HAP-1 (cell line): ENCODE results near the gene WDFY2.

Source experiments
- DNase-seq, 2 experiments: peaks; one replicate each; pipeline ENCODE4 v3.0.0-alpha.2; 2016 to 2020; ENCODE audit warnings: low spot score in 2 of 2
- H3K27me3 ChIP-seq: fragments of 250-450 bp; sonication (Bioruptor Pico); 2 replicates; pipeline ENCODE4 v1.5.1; 2020; ENCODE audit warnings: low read depth, mild to moderate bottlenecking, moderate library complexity
- H3K36me3 ChIP-seq: fragments of 250-450 bp; sonication (Bioruptor Pico); replicated peaks from 2 replicates; pipeline ENCODE4 v1.5.1; 2020; ENCODE audit warnings: mild to moderate bottlenecking
- H3K4me1 ChIP-seq: fragments of 250-450 bp; sonication (Bioruptor Pico); 2 replicates; pipeline ENCODE4 v1.5.1; 2020; ENCODE audit warnings: mild to moderate bottlenecking
- H3K4me3 ChIP-seq: fragments of 250-450 bp; sonication (Bioruptor Pico); 2 replicates; pipeline ENCODE4 v1.5.1; 2020; ENCODE audit warnings: mild to moderate bottlenecking, moderate library complexity
- H3K9me3 ChIP-seq: fragments of 250-450 bp; sonication (Bioruptor Pico); 2 replicates; pipeline ENCODE4 v1.5.1; 2020; ENCODE audit warnings: mild to moderate bottlenecking, moderate library complexity
- in situ Hi-C: fragments of 300-500 bp; cut with MboI; formaldehyde crosslinking; loops from 3 replicates; pipeline ENCODE4 v1.14.3; 2020; ENCODE audit warnings: low sequenced_read_pairs, inconsistent platforms, mixed read lengths

Gene WDFY2

DNA sequence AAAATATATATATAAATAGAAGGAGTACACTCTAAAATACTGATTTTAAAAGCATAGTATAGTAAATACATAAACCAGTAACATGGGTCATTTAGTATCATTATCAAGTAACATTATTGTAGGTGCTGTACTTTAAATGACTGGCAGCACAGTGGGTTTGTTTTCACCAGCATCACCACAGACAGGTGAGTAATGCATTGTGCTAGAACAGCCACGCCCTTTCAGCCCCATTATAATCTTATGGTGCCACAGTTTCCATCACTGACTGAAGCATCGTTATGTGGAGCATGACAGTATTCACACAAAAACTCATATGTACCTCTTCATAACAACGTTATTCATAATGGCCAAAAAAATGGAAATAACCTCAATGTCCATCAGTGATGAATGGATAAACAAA is 131.4 kb downstream of the WDFY2 start:
- in situ Hi-C loops, result no loop called here
- Histone ChIP-seq H3K4me1 (peaks cover 9% of the 10 kb centered on the region; the same call in 1 of the 2 replicates), H3K9me3 (0 out of 2 replicates have a peak, but pooled peaks cover 4% of the 10 kb centered on the region), H3K4me3 (no peak overlapping the region), H3K36me3 (no peaks in the 10 kb centered on the region), H3K27me3 (no peaks in the 10 kb centered on the region)
- no peak for DNase-seq

DNA sequence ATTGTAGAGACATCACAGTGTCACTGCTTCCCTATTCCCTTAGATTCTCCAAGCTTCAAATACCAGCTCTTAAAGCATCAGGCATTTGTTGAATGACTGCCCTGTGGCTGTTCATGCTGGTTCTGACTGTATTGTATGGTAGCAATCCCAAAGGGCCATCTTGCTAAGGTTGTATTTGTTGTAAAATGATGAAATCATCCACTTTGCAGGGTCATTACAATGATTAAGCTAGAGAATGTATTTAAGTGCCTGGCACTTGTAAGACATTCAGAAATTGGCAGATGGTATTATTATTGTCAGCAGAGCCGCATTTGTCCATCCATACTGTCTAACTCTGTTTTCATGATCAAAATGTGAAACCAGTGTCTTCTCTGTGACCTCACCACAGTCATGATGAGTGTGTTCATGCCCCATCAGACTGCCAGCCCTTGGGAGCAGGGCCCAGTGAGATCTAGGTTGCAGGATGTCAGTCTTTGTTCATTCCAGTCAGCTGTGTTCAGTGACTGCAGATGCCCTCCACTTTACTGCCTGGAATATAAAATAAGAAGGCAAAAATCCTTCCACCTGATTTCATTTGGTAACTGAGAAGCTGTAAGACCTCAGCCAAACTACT is 133.6 kb downstream of the WDFY2 start:
- in situ Hi-C loops, result no loop called here
- no peaks in the 10 kb centered on the region for H3K36me3 ChIP-seq
- DNase-seq, result no peak
- H3K4me1 ChIP-seq, result peaks cover 9% of the 10 kb centered on the region; the same call in 1 of the 2 replicates
- H3K4me3 ChIP-seq, result no peak overlapping the region
- H3K27me3 ChIP-seq, result no peaks in the 10 kb centered on the region
- H3K9me3 ChIP-seq, result no peaks in the 10 kb centered on the region

DNA sequence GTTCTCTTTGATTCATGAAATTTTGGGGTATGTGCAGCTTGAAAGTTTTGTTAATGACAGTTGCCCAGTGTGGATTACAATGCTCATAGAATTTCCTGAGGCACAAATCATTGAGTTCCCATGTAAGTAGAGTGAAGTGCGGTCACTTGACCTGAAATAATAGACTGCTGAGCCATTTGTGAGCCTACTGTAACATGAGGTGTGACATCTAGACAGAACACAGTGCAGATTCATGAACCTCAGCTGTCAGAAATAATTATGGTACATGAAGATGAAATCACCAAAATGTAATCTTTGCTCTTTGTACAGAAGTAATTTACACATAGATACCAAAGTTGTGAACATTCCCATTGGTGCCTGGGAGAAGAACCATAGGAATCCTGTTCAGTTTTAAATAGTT is 135.1 kb downstream of the WDFY2 start:
- Histone ChIP-seq H3K4me1 (peaks cover 9% of the 10 kb centered on the region; the same call in 1 of the 2 replicates), H3K36me3 (no peaks in the 10 kb centered on the region), H3K4me3 (no peak overlapping the region), H3K9me3 (no peaks in the 10 kb centered on the region), H3K27me3 (no peaks in the 10 kb centered on the region)
- in situ Hi-C loops, result no loop called here
- no peak for DNase-seq

DNA sequence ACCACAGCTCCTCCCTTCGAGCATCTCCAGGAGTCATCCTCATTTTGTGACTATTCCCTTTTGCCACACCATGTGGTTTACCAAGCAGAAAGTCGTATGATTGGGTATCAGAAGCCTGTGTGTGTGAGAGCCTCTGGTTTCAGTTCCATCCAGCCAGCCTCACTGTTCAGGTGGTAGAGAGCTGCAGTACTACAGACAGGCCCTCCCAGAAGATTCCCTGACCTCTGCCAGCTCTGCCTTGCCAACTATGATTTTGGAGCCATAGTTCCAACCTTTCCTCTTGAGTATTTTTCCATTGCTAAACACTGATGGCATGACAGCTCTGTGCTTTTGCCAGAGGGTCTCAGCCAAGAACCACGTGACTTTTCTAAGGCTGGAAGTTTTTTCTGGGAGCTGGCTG is 137.2 kb downstream of the WDFY2 start:
- in situ Hi-C loops, result no loop called here
- Histone ChIP-seq H3K27me3 (no peaks in the 10 kb centered on the region), H3K9me3 (no peaks in the 10 kb centered on the region; the same call in 1 of the 2 replicates), H3K4me3 (no peak overlapping the region), H3K36me3 (no peaks in the 10 kb centered on the region), H3K4me1 (peaks cover 9% of the 10 kb centered on the region; the same call in 1 of the 2 replicates)
- DNase-seq, result no peak

DNA sequence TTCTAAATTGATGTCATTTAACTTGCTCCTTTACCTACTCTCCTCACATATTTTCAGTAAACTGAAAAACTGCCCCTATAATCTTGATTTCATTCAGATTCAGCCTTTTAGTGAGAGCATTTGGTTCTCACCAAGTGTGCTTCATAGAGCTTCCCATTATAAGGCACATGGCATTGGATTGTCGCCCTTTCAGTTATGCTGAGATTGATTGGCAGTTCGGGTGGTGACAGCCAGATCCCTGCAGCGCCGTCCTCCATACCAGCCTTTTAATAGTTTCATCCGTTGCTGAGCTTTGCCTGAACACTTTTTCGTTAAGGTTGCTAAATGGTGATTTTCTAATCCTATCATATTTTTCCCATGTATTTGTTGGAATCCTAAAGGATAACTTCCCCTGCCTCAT is 139.3 kb downstream of the WDFY2 start:
- Histone ChIP-seq H3K4me1 (peaks cover 9% of the 10 kb centered on the region; the same call in 1 of the 2 replicates), H3K27me3 (no peaks in the 10 kb centered on the region)
- in situ Hi-C loops, result no loop called here

DNA sequence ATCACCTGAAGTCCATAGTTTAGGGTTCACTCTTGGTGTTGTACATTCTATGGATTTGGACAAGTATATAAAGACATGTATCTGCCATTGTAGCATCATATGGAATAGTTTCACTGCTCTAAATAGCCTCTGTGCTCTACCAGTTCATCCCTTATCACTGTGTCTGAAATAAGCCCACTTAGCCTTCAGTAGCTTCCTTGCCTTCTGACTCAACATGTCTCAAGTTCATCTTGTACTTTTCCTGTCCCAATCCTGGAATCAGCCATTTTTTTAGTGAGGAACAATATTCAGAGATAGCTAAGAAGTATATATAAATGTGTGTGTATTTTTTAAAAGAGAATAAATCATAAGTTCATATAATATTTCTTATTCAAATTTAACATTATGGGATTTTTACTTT is 140.5 kb downstream of the WDFY2 start:
- Histone ChIP-seq H3K4me1 (peaks cover 12% of the 10 kb centered on the region), H3K9me3 (no peaks in the 10 kb centered on the region; the same call in 1 of the 2 replicates), H3K36me3 (no peaks in the 10 kb centered on the region), H3K27me3 (no peaks in the 10 kb centered on the region), H3K4me3 (no peak overlapping the region)
- DNase-seq, result no peak
- in situ Hi-C loops, result no loop called here

More for the DNA sequence above, 139.3 kb downstream of the WDFY2 start:
- no peak for DNase-seq
- Histone ChIP-seq H3K36me3 (no peaks in the 10 kb centered on the region), H3K4me3 (no peak overlapping the region), H3K9me3 (no peaks in the 10 kb centered on the region; the same call in 1 of the 2 replicates)

DNA sequence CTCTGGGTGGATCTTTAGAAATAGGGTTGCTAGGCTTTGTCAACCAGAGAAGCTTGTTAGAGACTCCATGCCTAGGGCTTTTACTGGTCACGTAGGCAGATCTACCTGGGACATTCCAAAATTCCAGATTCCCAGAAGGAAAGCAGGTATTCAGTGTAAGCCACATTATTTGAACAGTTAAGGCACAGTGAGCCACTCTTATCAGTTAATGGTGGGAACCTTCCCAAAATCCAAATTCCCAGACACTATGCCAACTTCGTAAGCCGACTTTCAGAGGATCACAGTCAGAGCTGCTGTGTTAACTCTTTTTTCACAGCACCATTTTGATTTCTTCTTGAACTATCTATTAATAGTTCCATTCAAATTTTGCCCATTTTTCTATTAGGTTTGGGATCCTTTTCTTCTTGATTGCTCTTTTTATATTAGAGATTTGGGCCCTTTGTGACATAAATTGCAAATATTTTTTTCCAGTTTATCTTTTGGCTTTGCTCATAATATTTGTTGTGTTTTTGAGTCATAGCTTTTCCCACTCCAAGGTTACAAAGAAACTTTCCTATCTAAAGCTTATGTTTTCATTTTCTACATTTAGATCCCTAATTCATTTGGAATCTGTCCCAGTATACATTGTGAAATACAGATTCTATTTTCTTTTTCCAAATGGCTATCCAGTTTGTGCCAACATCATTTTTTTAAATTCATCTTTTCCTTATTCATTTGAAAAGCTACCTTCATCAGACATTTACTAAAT is 142.4 kb downstream of the WDFY2 start:
- DNase-seq, result no peak
- in situ Hi-C loops, result no loop called here

DNA sequence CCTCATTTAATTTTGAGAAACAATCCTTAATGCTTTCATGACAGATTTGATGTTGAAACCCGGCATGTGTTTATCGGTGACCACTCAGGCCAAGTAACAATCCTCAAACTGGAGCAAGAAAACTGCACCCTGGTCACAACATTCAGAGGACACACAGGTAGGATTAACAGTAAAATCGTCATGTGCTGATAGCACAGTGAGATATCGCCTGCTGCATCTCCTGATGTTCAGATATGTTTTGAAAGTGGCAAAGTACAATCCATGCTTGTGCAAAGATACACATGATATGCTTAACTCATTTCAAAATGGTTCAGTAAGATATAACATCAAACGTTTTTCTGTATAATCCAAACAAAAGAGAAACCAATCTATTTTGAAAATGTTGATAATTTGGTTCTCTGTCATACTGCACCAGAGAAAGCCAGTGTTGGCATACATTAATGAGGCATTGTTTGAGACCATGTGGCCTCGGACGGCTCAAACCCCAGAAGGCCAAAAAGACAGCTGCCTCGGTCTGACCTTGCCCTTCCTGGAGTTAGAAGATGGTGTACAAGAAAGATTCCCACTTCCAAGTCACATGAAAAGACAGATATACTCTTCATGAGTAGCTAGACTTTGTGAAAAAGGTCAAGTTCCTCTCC is 143.5 kb downstream of the WDFY2 start:
- Histone ChIP-seq H3K9me3 (no peaks in the 10 kb centered on the region; the same call in 1 of the 2 replicates), H3K4me3 (no peak overlapping the region), H3K27me3 (no peaks in the 10 kb centered on the region), H3K36me3 (no peaks in the 10 kb centered on the region), H3K4me1 (peaks cover 13% of the 10 kb centered on the region)
- DNase-seq, result no peak
- in situ Hi-C loops, result no loop called here

More for the DNA sequence above, 142.4 kb downstream of the WDFY2 start:
- Histone ChIP-seq H3K4me1 (peaks cover 13% of the 10 kb centered on the region), H3K27me3 (no peaks in the 10 kb centered on the region), H3K36me3 (no peaks in the 10 kb centered on the region), H3K4me3 (no peak overlapping the region), H3K9me3 (no peaks in the 10 kb centered on the region; the same call in 1 of the 2 replicates)

DNA sequence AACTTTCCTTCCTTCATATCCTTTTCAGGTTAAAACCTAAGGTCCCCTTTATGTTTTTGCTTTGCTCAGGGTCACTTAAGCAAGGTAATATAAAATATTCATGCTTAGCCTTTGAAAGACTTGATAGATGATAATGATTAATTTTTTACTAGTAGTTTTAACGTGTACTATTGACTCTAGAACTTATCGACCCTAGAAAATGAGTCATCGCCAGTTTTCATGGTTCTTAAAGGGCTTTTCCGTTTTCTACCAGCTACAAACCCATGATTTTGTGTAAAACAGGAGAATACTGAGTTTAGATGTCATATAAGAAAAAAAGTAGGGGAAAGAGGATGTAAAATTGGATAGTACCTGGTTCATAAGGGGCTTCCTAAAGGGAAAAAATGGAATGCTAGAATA is 144.0 kb downstream of the WDFY2 start:
- Histone ChIP-seq H3K27me3 (no peaks in the 10 kb centered on the region), H3K9me3 (no peaks in the 10 kb centered on the region; the same call in 1 of the 2 replicates), H3K4me3 (no peak overlapping the region), H3K4me1 (peaks cover 13% of the 10 kb centered on the region), H3K36me3 (no peaks in the 10 kb centered on the region)
- DNase-seq, result no peak
- in situ Hi-C loops, result no loop called here

DNA sequence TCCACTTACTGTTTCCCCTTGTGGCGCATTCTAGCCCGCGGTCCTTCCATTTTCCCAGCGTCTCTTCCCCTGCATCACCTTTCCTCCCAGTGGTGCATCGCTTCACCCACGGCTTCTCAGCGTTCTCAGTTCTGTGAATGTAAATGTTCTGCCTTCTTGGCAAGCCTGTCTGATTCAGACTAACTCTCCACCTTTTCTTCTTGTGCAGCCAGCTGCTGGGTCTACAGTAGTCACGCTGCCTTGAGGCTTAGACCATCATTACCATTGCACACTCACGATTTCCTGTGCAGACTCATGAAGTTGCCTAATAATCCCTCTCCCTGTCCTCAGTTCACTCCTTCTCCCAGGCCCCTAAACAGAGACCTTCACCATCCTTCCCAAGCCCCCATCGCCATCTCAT is 144.7 kb downstream of the WDFY2 start:
- H3K9me3 ChIP-seq, result no peaks in the 10 kb centered on the region; the same call in 1 of the 2 replicates
- DNase-seq, result no peak
- H3K4me1 ChIP-seq, result peaks cover 13% of the 10 kb centered on the region
- no peaks in the 10 kb centered on the region for H3K27me3 ChIP-seq
- no peak overlapping the region for H3K4me3 ChIP-seq
- no peaks in the 10 kb centered on the region for H3K36me3 ChIP-seq
- in situ Hi-C loops, result no loop called here

DNA sequence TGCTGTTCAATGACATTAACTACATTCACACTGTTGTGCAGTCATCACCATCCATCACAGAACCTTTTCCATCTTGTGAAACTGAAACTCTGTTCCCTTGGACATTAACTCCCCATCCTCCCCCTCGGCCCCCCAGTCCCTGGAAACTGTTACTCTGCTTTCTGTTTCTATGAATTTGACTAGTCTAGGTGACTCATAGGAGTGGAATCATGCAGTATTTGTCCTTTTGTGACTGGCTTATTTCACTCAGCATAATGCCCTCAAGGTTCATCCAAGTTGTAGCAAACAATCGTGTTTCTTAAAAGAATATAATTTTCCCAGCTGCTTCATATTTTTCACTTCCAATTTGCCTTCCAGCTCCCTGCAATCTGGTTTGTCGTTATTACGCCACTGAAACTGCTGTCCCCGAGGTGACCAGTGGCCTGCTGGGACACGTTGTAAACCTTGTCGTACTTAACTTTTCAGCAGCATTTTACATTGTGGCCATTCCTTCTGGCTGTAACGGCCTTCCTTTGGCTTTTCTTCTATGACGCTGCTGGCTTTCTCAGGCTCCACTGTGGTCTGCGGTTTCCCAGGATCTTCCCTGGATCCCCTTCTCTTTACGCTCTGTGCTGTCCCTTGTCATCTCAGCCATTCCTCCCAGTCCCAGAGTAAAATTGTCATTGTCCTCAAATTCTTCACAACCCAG is 145.7 kb downstream of the WDFY2 start:
- Histone ChIP-seq H3K4me3 (no peak overlapping the region), H3K4me1 (peaks cover 13% of the 10 kb centered on the region), H3K36me3 (no peaks in the 10 kb centered on the region), H3K9me3 (no peaks in the 10 kb centered on the region; the same call in 1 of the 2 replicates), H3K27me3 (no peaks in the 10 kb centered on the region)
- in situ Hi-C loops, result no loop called here
- peak; percentile 39 to 44 for DNase-seq

DNA sequence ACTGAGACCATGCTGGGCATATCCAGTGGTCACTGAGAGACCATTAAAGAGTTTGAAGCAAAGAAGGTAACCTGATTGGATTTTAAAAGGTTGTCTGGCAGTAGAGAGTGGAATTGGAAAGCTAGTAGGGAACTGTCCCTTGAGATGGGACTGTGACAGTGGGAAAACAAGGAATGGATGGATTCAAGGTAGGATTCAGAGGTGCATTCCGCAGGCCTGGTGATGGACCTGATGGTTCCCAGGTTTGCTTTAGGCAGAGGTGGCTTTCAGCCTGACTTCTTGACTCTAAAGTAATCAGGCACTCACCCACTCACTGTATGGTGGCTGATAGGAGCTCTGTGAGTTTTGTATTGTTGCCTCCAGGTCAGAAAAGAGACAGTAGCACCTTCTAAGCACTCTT is 146.7 kb downstream of the WDFY2 start:
- no peaks in the 10 kb centered on the region for H3K9me3 ChIP-seq
- in situ Hi-C loops, result no loop called here
- H3K4me1 ChIP-seq, result peaks cover 13% of the 10 kb centered on the region
- no peak overlapping the region for H3K4me3 ChIP-seq
- no peak for DNase-seq
- H3K36me3 ChIP-seq, result no peaks in the 10 kb centered on the region
- H3K27me3 ChIP-seq, result no peaks in the 10 kb centered on the region

DNA sequence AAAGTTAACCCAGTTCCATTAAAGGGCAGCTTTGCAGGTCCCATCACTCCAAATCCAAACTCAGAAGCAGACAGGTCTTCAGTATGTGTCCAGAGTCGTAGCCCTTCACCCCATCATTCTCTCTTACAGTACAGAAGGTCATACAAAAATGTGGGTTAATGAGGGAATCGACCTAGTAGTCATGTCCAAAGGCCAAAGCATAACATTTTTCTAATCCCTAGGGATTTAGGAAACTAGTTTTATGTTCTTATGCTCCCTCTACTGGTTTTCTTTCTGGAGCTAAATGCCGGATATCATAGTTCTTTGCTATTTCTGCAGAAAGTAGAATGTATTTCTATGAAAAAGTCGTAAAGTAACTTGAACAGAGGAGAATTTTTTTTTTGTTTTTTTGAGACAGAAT is 147.5 kb downstream of the WDFY2 start:
- Histone ChIP-seq H3K9me3 (no peaks in the 10 kb centered on the region), H3K4me3 (no peak overlapping the region), H3K27me3 (no peaks in the 10 kb centered on the region), H3K36me3 (no peaks in the 10 kb centered on the region), H3K4me1 (peaks cover 13% of the 10 kb centered on the region)
- DNase-seq, result peak in 1 of 2 experiments; percentile 35
- in situ Hi-C loops, result no loop called here
